RKO (cell line): ENCODE measurements around the gene TSPAN32.
"Not testable (repeated sequence)": the region's sequence is repeated elsewhere in the genome, so short reads cannot be mapped to it uniquely, and the experiment has no call there.

Experiments used
- DNase-seq: peaks from one replicate; pipeline ENCODE4 v3.0.0-alpha.2; 2016; ENCODE audit warnings: low spot score

The TSPAN32 gene

GRCh38 chr11:2267306-2267850 lies 34.4 kb upstream of the TSPAN32 start:
- no peak for DNase-seq

- DNase-seq, result no peak
Observed at GRCh38 chr11:2267851-2268728, 33.7 kb upstream of the TSPAN32 start.

- DNase-seq, result peak; percentile 44
Observed at GRCh38 chr11:2268729-2269600, 32.8 kb upstream of the TSPAN32 start.

GRCh38 chr11:2269601-2270321 lies 32.1 kb upstream of the TSPAN32 start:
- no peak for DNase-seq

GRCh38 chr11:2270322-2271076 lies 31.3 kb upstream of the TSPAN32 start, which contains the start of gene ASCL2:
Gene ASCL2, minus strand, starts transcription at chr11:2270588. Its CDS starts 256 bp downstream, at chr11:2270332.
- DNase-seq, result no peak

GRCh38 chr11:2271077-2271326 lies 30.8 kb upstream of the TSPAN32 start:
- DNase-seq, result no peak

- no peak for DNase-seq
Observed at GRCh38 chr11:2271327-2272227, 30.2 kb upstream of the TSPAN32 start.

GRCh38 chr11:2272228-2272945 lies 29.4 kb upstream of the TSPAN32 start:
- DNase-seq, result no peak

- no peak for DNase-seq
Observed at GRCh38 chr11:2272946-2273280, 28.9 kb upstream of the TSPAN32 start.

- DNase-seq, result no peak
Observed at GRCh38 chr11:2273311-2273710, 28.5 kb upstream of the TSPAN32 start.

- no peak for DNase-seq
Observed at GRCh38 chr11:2273771-2274170, 28.0 kb upstream of the TSPAN32 start.

- no peak for DNase-seq
Observed at GRCh38 chr11:2275334-2276279, 26.2 kb upstream of the TSPAN32 start.

- no peak for DNase-seq
Observed at GRCh38 chr11:2276280-2277007, 25.4 kb upstream of the TSPAN32 start.

GRCh38 chr11:2277008-2277346 lies 24.8 kb upstream of the TSPAN32 start:
- no peak for DNase-seq

- no peak for DNase-seq
Observed at GRCh38 chr11:2277933-2278523, 23.8 kb upstream of the TSPAN32 start.

GRCh38 chr11:2280208-2280607 lies 21.6 kb upstream of the TSPAN32 start:
- DNase-seq, result no peak

GRCh38 chr11:2286350-2286749 lies 15.5 kb upstream of the TSPAN32 start:
- not testable (repeated sequence) for DNase-seq

GRCh38 chr11:2287091-2287490 lies 14.7 kb upstream of the TSPAN32 start:
- DNase-seq, result no peak
